Measurements from ENCODE around the gene HTRA1. TPM values are rescaled to one million over a fixed set of nuclear protein-coding genes. Genes with fewer than 3 reads are reported as not detected.

The HTRA1 gene
- total RNA-seq, 1 donor from 2014 or later = 1,504 TPM

- Mint-ChIP-seq H3K9me3 (ENCODE audit: low read depth) (peaks cover 5% of the 10 kb centered on the region), H3K4me1 (ENCODE audit: low read depth) (peaks cover 20% of the 10 kb centered on the region), H3K36me3 (ENCODE audit: low read depth) (peaks cover 21% of the 10 kb centered on the region), H3K27me3 (ENCODE audit: low read depth) (no peaks in the 10 kb centered on the region), H3K4me3 (ENCODE audit: unreplicated experiment) (no peak overlapping the region), H3K27ac (ENCODE audit: unreplicated experiment) (peak overlapping the region; percentile 67)
- no peak for TF ChIP-seq CTCF (IDR thresholded peaks at IDR 0.05)
- no peak for DNase-seq (ENCODE audit: low spot score)
Observed at GRCh38 chr10:122521011-122521410, 59.7 kb downstream of the HTRA1 start.

- no peak for TF ChIP-seq CTCF (IDR thresholded peaks at IDR 0.05)
- Mint-ChIP-seq H3K4me1 (ENCODE audit: low read depth) (peaks cover 21% of the 10 kb centered on the region), H3K27ac (ENCODE audit: unreplicated experiment) (no peak overlapping the region), H3K9me3 (ENCODE audit: low read depth) (peaks cover 5% of the 10 kb centered on the region), H3K27me3 (ENCODE audit: low read depth) (no peaks in the 10 kb centered on the region), H3K36me3 (ENCODE audit: low read depth) (no peaks in the 10 kb centered on the region), H3K4me3 (ENCODE audit: unreplicated experiment) (no peak overlapping the region)
- no peak for DNase-seq (ENCODE audit: low spot score)
Observed at GRCh38 chr10:122524811-122525210, 63.5 kb downstream of the HTRA1 start.

GRCh38 chr10:122525788-122526187 lies 64.4 kb downstream of the HTRA1 start:
- Mint-ChIP-seq H3K27ac (ENCODE audit: unreplicated experiment) (no peak overlapping the region), H3K9me3 (ENCODE audit: low read depth) (peaks cover 5% of the 10 kb centered on the region), H3K4me3 (ENCODE audit: unreplicated experiment) (no peak overlapping the region), H3K36me3 (ENCODE audit: low read depth) (no peaks in the 10 kb centered on the region), H3K4me1 (ENCODE audit: low read depth) (peaks cover 20% of the 10 kb centered on the region), H3K27me3 (ENCODE audit: low read depth) (no peaks in the 10 kb centered on the region)
- peak; percentile 62 for TF ChIP-seq CTCF (IDR thresholded peaks at IDR 0.05)
- DNase-seq (ENCODE audit: low spot score) = no peak

- Mint-ChIP-seq H3K9me3 (ENCODE audit: low read depth) (peaks cover 8% of the 10 kb centered on the region), H3K27ac (ENCODE audit: unreplicated experiment) (no peak overlapping the region), H3K4me3 (ENCODE audit: unreplicated experiment) (no peak overlapping the region), H3K4me1 (ENCODE audit: low read depth) (peaks cover 11% of the 10 kb centered on the region), H3K36me3 (ENCODE audit: low read depth) (no peaks in the 10 kb centered on the region), H3K27me3 (ENCODE audit: low read depth) (peaks cover 4% of the 10 kb centered on the region)
- no peak for TF ChIP-seq CTCF (IDR thresholded peaks at IDR 0.05)
- DNase-seq (ENCODE audit: low spot score) = no peak
Observed at GRCh38 chr10:122526892-122527291, 65.5 kb downstream of the HTRA1 start.

GRCh38 chr10:122530177-122530576 lies 68.8 kb downstream of the HTRA1 start:
- Mint-ChIP-seq H3K27me3 (ENCODE audit: low read depth) (peaks cover 4% of the 10 kb centered on the region), H3K27ac (ENCODE audit: unreplicated experiment) (no peak overlapping the region), H3K4me3 (ENCODE audit: unreplicated experiment) (no peak overlapping the region), H3K36me3 (ENCODE audit: low read depth) (no peaks in the 10 kb centered on the region), H3K9me3 (ENCODE audit: low read depth) (peaks cover 3% of the 10 kb centered on the region), H3K4me1 (ENCODE audit: low read depth) (peaks cover 10% of the 10 kb centered on the region)
- no peak for DNase-seq (ENCODE audit: low spot score)
- no peak for TF ChIP-seq CTCF (IDR thresholded peaks at IDR 0.05)

Measured in chondrocyte (in vitro differentiated cells).